NCI-H2081 treated with DMSO at 0.1 percent for 48 hours (cell line): ENCODE results near the gene ARMC9.

Experiments used
- DNase-seq: peaks from one replicate; lab custom pipeline; 2025; lab: John Stamatoyannopoulos, UW

Gene ARMC9

DNA sequence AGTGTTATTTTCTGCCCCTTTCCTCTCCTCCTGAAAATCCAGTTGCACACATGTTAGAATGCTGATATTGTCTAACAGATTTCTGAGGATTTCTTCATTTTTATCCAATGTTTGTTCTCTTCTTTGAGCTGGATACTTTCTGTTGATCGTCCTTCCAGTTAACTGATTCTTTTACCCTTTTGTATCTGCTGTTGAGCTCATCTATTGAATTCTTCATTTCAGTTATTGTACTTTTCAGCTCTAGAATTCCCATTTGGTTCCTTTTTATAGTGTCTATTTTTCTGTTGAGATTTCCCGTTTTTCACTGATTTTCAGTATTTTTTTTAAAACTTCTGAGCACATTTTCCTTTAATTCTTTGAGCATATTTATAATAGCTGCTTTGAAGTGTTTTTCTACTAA lies 119.1 kb downstream of the ARMC9 start:
- DNase-seq, result no peak

DNA sequence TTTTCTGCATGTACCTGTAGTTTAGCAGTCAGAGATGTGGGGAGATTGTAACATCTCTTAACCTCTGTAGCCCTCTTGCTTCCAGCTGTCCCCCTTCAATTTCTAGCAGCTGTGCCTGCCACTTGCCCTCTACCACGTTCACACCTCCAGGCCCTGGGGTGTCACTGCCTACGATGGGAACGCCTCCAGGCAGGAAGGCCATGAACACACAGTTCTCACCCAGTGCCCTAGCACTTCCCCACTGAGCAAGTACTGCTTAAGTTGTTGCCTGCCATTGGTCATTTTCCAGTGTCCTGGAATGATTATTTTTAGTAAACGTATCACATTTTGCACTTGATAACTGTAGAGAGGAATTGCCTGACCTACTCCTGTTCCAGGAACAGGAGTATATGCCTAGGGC lies 120.0 kb downstream of the ARMC9 start:
- DNase-seq, result no peak

DNA sequence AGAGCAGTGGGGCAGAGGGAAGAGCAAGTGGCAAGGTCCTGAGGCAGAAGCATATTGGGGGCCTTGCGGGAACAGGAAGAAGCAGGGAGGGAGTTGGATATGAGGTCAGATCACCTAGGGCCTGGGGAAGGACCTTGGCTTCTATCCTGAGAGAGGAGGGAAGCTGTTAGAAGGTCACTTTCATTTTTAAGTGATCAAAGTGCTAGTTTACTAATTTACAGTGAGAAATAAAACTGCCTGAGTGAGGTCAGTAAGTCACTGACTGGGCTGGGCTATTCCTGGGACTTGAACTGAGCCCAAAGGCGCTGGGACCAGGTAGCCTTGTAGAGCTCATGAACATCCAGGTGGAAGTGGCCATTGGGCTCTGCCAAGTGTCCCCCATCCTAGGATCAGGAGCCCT lies 120.5 kb downstream of the ARMC9 start:
- DNase-seq, result no peak

DNA sequence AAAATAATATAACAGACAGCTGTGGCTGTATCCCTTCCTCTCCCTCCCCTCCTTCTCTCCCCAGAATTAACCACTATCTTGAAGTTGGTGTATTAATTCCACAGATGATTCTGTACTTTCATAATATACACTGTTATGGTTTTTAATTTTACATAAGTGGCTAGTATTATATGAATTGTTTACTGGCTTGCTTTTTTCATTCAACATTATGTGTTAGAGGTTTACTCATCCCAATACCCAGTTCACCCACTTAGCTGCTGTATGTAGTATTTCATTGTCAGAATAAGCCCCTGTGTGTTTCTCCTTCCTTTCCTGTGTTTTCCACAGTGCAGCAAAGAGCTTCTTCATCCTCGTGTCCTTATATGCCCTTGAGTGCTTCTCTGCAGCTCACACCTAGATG lies 121.4 kb downstream of the ARMC9 start:
- DNase-seq, result no peak

DNA sequence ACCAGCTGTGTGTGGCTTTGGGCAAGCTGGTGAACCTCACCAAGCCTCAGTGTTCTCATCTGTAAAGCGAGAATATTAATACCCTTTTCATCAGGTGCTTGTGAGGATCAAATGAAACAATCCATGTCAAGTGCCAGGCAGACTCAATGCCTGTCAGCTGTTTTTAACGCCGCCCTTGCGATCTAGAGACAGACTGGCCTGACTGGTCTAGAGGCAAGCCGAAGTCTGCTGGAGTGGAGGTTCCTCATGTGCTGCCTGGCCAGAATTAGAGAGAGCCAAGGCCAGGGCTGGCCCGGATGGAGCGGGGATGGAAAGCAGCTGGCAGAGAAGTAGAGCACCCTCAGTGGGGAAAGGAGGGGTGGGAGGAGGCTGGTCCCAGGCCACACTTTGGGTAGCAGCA lies 122.6 kb downstream of the ARMC9 start:
- DNase-seq, result no peak

DNA sequence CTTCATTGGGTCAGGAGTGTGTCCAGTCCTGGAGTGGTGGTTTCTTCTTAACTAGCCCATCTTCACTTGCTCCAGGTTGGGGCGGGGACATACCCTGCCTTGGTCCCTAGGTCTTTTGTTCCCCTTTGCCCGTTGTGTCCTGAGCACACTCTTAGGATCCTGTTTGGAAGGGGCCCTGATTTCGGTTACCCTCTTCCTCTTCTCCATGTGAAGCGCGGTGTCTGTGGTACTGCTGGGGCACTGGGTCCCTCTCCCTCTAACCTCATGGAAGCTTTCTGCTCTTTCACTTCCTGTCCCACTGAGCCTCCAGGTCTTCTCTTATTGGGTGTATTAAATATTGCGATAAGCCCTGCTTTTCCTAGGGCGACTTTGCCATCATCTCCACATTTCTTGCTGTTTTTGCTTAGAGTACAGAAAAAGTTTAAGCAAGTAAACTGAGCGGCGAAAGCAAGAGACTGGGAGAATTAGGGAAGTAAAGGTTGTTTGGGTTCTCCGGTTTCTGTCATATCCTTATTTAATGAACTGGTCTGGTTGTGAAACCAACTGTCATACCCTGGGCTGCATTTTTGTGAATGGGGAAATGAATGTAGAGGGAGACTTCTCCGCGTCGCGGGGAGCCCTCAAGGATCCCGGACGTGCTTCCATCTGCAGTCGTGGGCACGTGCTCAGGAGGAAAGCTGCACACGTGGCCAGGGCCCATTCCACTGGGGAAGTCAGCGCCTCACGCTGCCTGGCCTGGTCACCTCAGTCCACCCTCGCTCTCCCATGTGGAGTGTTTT lies 123.3 kb downstream of the ARMC9 start:
- no peak for DNase-seq

DNA sequence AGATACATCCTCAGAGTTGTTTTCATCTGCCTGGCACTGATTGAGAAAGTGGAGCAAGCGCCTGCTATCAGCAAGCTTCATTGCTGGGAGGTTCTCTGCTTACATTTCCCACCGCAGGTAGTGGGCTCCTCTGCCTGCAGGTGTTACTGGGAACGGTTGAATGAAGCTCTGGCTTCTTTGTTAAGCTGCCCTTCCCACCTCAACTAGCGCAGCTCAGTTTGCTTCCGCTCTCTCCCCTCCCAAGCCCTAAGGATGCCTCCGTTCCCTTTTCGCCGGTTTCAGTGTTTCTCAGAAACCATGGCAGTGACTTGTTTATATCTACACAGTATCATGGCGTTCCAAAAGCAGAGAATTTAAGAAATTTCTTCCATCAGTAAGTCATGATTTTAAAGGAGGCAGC lies 124.9 kb downstream of the ARMC9 start:
- DNase-seq, result no peak

DNA sequence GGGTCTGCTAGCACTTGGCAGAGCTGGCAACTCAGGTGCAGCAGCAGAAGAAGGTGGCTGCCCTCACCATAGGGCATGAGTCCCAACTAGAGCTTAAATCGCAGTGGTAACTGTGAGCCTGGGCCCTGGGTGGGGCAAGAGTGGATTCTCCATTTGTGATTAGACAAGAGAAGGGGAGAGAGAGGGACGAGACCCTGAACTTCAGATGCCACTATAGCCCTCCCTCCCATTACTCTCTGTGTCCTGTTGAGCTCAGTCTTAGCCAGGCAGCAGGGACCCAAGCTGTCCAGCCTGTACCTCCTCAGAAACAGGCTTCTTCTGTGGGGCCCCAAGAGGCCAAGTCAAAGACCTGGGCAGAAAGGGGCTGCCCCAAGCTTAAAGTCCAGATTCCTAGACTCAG lies 127.4 kb downstream of the ARMC9 start:
- no peak for DNase-seq

DNA sequence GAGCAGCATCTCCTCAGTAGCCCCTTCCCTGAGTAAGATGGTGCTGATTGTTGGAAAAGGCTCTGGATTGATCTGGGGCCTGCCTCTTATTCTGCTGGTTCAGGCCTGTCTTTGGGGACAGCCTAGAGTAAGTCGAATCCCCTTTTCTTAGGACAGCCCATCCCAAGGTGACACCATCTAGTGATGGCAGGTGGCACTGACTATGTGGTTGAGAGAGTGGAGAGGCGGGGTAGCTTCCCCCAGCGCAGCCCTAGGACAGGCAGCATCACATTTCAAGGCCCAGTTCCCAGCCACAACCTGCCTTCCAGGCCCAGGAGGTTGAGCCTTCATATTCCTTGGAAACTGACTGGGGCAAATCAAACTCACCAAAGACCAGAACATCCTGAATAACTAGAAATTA lies 128.0 kb downstream of the ARMC9 start:
- no peak for DNase-seq

DNA sequence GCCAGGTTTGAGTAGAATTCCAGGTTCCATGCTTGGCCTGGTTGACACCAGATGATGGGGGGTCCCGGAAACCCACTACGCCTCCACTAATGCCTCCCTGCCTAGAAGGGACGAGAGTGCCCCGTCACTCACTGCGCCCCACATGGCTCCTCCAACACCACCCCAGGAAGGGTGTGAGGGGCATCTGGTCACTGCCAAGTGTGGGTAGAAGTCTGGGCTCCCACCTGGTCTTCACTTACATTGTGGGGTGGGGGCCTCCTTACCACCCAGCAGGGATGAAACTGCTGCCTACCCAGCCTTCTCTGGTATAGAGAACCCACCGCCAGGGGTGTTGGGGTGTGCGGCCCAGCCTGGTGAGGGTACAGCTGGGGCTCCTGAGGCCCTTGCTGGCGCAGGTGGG lies 131.9 kb downstream of the ARMC9 start:
- DNase-seq, result no peak

DNA sequence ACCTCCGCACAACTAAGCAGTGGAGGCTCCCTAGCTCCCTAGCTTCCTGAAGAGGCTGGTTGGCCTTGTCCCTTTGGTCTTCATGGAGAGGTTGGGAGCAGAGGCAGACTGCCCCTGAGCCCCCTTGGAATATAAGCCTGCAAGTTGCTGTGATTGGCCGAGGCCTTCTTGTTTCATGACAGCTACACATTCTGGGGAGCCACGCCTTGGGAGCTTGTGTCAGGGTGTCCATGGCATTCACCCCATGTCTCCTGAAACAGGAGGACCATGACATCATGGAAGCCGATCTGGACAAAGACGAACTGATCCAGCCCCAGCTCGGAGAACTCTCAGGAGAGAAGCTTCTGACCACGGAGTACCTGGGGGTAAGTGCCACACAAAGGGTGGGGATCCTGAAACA lies 133.1 kb downstream of the ARMC9 start:
- no peak for DNase-seq

DNA sequence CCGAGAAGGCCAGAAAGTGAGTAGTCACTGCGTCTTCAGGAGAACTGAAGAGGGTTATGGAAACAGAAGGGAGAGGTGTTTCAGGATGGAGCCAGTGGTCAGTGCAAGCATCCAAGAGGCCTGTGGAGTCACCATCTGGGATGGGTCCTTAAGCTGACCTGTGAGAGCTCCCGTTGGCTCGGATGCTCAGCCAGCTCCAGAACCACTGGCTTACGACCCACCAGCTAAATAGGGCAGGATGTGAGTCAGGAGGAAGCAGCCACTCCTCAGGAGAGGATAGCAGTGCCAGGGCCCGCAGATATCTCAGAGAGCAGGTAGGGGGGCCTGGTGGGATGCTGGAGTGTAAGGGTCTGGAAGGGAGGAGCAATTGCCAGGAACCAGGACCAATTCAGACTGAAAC lies 134.0 kb downstream of the ARMC9 start:
- no peak for DNase-seq

DNA sequence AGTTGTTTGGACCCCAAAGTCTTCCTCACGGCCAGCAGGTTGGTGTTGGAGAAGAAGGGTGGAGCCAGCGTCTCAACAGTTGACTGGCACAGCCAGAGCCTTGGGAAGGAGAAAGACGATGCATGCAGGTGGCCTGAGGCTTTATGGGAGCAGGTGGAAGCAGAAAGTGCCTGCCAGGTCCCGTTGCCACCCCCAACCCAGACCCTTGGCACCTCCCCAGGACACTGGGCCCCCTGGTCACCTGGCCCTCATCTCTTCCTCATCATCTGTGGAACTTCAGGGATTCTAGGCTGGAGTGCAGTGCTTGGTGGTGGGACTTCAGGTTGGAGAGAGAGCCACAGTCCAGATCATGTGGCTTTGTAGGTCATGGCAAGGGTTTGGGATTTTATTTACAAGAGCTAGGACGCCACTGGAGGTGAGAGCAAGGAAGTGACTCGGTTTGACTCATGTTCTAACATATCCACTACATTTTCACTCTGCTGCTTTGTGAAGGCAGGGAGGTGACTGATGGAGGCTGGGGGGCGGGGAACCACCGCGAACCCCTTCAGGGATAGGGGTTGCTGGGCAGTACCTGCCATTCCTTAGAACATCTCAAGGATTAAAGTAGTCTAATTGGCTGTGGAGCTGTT lies 134.6 kb downstream of the ARMC9 start:
- no peak for DNase-seq

DNA sequence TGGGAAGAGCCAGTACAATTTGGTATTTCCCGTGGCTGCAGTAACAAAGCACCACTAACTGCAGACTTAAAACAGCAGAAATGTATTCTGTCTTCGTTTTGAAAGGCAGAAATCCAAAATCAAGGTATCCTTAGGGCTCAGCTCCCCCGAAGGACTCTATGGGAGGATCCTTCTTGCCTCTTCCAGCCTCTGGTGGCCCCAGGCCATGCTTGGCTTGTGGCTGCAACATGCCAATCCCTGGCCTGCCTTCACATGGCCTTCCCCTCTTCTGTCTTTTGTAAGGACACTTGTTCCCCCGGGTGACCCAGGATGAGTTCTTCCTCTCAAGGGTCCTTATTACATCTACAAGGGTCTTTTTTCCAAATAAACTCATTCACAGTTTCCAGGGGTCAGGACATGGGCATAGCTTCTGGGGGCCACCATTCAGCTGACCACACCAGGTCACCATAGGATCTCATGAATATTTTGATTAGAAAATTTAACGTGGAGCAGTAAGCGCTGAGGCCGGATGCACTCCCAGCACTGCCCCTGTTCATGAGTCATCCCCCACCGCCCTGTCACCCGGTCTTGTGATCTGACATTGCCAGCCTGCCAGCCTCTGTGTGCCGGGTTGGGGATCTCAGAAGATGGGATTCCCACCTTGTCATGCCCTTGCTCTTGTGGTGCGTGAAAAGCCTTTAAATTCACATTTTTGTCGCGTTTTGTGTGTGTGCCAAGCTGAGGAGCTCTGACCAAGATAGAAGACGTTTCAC lies 135.9 kb downstream of the ARMC9 start:
- no peak for DNase-seq

DNA sequence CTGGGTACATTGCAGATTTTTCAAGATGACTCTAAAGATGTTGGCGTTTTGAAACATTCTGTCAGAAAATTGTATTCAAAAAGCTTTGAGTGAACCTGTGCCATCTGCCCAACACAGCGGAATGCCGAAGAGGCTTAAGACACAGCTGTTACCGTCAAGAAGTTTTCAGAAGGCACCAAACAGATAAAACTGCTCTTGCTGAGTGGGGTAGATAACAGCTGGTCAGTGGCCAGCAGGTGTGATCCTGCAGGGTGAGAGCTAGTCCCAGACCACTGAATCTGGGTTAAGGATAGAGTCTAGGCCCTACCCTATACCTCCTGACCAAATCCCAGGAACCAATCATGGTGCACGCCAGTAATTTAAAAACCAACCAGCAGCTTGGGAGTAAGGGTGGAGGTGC lies 136.6 kb downstream of the ARMC9 start:
- DNase-seq, result no peak

DNA sequence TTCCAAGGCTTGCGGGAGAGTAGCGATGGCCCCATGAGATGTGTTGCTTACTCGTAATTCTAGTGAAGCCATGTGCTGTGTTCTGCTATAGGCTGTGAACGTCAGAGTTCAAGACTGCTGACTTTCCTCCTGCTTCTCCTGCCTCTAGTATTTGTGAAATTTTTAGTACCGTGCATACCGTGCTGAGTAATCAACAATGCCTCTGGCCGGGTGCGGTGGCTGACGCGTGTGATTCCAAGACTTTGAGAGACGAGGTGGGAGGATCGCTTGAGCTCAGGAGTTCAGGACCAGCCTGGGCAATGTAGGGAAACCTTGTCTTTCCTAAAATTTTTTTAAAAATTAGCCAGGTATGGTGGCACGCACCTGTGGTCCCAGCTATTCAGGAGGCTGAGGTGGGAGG lies 137.2 kb downstream of the ARMC9 start:
- DNase-seq, result no peak

DNA sequence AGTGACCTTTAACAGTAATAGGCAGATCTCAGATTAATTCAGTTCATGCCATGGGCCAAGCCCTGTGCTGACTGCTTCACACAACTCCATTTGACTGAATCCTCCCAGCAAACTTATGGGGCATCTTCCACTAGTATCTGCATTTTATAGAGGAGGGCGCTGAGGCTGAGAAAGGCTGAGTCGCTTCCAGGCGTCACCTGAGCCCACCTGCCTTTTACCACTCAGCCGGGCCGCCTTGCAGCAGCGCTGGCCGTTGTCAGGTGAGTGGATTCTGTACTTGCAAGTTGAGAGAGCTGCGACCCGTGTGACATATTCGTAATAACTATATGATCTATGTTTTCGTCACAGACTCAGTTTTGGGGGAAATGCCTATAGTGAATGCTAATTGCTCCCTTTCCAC lies 137.8 kb downstream of the ARMC9 start:
- no peak for DNase-seq

DNA sequence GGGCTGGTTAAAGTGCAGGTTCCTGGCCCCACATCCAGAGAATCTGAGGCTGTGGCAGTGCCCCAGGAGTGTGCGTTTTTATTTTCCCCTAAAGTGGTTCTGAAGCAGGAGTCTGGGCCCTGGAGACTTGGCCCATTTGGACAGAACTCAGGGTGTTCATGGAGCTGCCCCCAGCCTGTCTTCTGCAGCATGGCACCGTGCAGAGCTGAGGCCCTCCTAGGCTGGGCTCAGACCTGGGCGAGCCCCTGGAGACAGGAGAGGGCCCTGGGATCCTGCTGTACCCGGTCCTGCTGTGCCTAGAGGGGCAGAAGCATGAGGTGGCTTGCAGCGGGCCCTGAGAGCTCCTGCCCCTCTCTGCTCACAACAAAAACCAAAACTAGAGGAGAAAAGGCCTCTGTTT lies 138.3 kb downstream of the ARMC9 start:
- DNase-seq, result no peak

DNA sequence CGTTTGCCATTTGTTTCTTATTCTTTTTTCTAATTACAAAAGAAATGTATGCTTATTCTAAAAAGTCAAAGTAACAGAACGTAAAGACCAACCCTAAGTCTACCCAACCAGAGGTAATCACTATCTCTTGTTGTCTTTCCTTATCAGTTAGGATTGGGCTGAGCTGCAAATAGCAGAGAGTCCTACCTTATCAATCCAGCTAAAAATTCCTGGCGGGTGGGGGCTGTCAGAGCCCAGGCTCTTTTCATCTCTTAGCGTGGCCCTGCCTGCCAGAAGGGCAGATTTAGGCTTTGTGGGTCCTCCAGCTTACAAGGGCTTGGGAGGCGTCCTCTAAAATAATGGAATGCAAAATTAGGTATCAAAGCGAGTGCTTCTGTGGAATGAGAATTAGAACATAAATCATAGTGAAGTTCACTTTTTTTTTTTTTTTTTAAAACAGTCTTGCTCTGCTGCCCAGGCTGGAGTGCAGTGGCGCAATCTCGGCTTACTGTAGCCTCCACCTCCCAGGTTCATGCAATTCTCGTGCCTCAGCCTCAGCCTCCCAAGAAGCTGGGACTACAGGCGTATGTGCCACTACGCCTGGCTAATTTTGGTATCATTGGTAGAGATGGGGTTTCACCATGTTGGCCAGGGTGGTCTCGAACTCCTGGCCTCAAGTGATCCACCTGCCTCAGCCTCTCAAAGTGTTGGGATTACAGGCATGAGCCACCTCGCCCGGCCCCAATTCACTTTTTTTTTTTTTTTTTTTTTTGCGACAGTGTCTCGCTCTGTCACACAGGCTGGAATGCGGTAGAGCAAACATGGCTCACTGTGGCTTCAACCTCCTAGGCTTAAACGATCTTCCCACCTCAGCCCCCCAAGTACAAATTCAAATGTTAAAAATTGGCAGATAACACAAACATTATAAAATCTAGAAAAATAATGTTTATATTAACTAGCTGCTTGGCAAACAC lies 139.7 kb downstream of the ARMC9 start:
- DNase-seq, result no peak

DNA sequence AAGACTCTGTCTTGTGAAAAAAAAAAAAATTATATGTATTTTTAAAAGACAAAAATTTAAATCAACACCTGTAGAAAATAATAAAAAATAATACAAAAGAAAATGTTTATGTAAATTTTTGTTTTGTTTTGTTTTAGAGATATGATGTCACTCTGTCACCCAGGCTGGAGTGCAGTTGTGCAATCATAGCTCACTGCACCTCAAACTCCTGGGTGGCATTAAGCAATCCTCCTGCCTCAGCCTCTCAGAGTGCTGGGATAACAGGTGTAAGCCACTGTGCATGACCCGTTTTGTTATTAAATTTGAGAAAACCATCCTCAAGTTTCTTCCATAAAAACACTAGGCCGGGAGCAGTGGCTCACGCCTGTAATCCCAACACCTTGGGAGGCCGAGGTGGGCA lies 140.9 kb downstream of the ARMC9 start:
- no peak for DNase-seq

DNA sequence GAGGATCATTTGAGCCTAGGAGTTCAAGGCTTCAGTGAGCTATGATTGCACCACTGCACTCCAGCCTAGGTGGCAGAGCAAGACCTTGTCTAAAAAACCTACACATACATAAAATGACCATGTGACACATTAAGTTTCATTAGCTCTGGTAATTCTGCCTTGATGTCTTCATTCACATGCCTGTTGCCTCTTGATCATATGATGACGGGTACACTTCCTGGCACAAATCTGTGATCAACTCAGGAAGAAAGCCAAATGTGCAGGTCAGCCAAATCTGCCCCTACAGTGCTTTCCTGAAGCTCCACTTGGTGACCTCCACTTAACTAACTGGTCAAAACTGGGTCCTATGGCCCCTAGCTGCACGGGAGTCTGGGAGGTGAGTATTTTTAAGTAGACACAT lies 142.7 kb downstream of the ARMC9 start:
- DNase-seq, result no peak

DNA sequence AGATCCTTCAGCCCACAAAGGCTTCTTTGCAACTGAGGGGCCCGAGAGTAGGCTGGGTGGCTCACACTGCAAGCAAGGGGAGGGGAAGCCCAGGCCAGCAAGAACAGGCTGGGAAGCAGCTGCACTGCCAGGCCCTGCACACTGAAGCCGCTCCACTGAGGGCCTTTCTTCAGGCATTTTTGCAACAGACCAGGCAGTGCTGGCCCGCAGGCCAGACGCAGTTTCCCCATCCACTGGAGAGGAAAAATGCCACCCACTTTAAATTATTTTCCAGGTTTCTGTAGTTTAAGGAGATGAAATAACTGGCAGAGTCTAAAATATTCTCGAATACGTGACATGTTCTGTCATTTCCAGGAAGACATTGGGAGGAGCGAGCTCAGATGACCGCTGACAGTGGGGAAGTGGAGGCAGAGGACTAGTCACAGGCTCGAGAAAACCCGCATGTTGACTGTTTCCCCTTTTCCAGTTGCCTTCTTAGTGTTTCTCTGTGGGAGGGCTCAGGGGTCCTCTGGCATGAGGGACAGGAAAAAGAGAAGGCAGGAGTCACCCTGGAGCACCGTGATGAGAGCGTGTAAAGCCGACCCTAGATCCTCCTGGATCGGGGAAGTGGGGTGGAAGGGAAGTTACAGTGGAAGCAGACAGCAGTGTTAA lies 143.8 kb downstream of the ARMC9 start:
- no peak for DNase-seq
